ENCODE results near the gene KIF1B.

Gene KIF1B

DNA sequence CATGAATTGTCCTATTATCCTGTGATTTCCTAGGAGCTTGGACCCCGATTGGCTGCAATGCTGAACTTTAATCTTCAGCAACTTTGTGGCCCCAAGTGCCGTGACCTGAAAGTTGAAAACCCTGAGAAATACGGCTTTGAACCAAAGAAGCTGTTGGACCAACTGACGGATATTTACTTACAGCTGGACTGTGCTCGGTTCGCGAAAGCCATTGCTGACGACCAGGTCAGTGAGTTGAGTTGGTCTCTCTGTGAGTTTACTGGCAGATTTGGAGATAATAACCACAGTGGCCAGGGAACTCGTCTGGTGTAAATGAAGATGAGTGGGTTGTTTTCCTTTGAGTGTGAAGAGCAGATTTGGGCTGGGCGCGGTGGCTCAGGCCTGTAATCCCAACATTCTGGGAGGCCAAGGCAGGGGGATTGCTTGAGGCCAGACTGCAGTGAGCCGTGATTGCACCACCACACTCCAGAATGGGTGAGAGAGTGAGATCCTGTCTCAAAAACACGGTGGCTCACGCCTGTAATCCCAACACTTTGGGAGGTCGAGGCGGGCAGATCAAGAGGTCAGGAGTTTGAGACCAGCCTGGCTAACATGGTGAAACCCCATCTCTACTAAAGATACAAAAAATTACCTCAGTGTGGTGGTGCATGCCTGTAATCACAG is 39.1 kb upstream of the KIF1B start:
- ChIA-PET POLR2A (interaction anchor here (1.1 kb wide), 1 partner anchor 39 kb away, joined by 3 read pairs; the partner anchor contains the start of gene KIF1B), CTCF (no interaction called here)
- DNase-seq (ENCODE audit: extremely low spot score): no peak
- TF ChIP-seq, protein P1, sequence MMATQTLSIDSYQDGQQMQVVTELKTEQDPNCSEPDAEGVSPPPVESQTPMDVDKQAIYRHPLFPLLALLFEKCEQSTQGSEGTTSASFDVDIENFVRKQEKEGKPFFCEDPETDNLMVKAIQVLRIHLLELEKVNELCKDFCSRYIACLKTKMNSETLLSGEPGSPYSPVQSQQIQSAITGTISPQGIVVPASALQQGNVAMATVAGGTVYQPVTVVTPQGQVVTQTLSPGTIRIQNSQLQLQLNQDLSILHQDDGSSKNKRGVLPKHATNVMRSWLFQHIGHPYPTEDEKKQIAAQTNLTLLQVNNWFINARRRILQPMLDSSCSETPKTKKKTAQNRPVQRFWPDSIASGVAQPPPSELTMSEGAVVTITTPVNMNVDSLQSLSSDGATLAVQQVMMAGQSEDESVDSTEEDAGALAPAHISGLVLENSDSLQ (IDR thresholded peaks at IDR 0.05): no peak
- TF ChIP-seq ZNF384 (IDR thresholded peaks at IDR 0.05) (no peak), NFRKB (IDR thresholded peaks at IDR 0.05) (no peak), CTBP1 (IDR thresholded peaks at IDR 0.05; ENCODE audit: borderline replicate concordance) (no peak), SP1 (IDR thresholded peaks at IDR 0.05) (no peak), ELF4 (IDR thresholded peaks at IDR 0.05) (no peak), HDGF (IDR thresholded peaks at IDR 0.05; ENCODE audit: borderline replicate concordance) (no peak), L3MBTL2 (conservative IDR thresholded peaks at IDR 0.05) (no peak), FOXM1 (IDR thresholded peaks at IDR 0.05; ENCODE audit: borderline replicate concordance) (no peak), SUZ12 (IDR thresholded peaks at IDR 0.05) (no peak), FOXA1 (IDR thresholded peaks at IDR 0.05) (no peak)

- ChIA-PET CTCF (no interaction called here), POLR2A (no interaction called here)
- no peak for DNase-seq (ENCODE audit: extremely low spot score)
- TF ChIP-seq, protein P1 (IDR thresholded peaks at IDR 0.05): no peak
- no peak for TF ChIP-seq SUZ12 (IDR thresholded peaks at IDR 0.05)
- TF ChIP-seq LEF1 (IDR thresholded peaks at IDR 0.05; ENCODE audit: borderline replicate concordance): no peak
- TF ChIP-seq ZNF384 (IDR thresholded peaks at IDR 0.05): no peak
- no peak for TF ChIP-seq SP1 (IDR thresholded peaks at IDR 0.05)
- no peak for TF ChIP-seq L3MBTL2 (conservative IDR thresholded peaks at IDR 0.05)
Observed at GRCh38 chr1:10171995-10172669, 38.2 kb upstream of the KIF1B start.

GRCh38 chr1:10173582-10173981 is 36.8 kb upstream of the KIF1B start:
- no peak for DNase-seq (ENCODE audit: extremely low spot score)
- no peak for TF ChIP-seq TARDBP (IDR thresholded peaks at IDR 0.05)
- no peak for TF ChIP-seq FOXA1 (IDR thresholded peaks at IDR 0.05)
- TF ChIP-seq HDGF (IDR thresholded peaks at IDR 0.05; ENCODE audit: borderline replicate concordance): no peak
- TF ChIP-seq SUZ12 (IDR thresholded peaks at IDR 0.05): no peak
- no peak for TF ChIP-seq FOXM1 (IDR thresholded peaks at IDR 0.05; ENCODE audit: borderline replicate concordance)
- no peak for TF ChIP-seq BHLHE40 (IDR thresholded peaks at IDR 0.05; ENCODE audit: borderline replicate concordance)
- TF ChIP-seq ZNF384 (IDR thresholded peaks at IDR 0.05): no peak
- no peak for TF ChIP-seq FOXK2 (IDR thresholded peaks at IDR 0.05)
- no peak for TF ChIP-seq CTBP1 (IDR thresholded peaks at IDR 0.05; ENCODE audit: borderline replicate concordance)
- no peak for TF ChIP-seq SP1 (IDR thresholded peaks at IDR 0.05)
- TF ChIP-seq ARNT (IDR thresholded peaks at IDR 0.05): no peak
- TF ChIP-seq NFRKB (IDR thresholded peaks at IDR 0.05): no peak
- no peak for TF ChIP-seq ELF4 (IDR thresholded peaks at IDR 0.05)
- TF ChIP-seq L3MBTL2 (conservative IDR thresholded peaks at IDR 0.05): no peak
- TF ChIP-seq, protein P1 (IDR thresholded peaks at IDR 0.05): no peak
- TF ChIP-seq LEF1 (IDR thresholded peaks at IDR 0.05; ENCODE audit: borderline replicate concordance): no peak
- CTCF ChIA-PET: no interaction called here
- POLR2A ChIA-PET: no interaction called here

DNA sequence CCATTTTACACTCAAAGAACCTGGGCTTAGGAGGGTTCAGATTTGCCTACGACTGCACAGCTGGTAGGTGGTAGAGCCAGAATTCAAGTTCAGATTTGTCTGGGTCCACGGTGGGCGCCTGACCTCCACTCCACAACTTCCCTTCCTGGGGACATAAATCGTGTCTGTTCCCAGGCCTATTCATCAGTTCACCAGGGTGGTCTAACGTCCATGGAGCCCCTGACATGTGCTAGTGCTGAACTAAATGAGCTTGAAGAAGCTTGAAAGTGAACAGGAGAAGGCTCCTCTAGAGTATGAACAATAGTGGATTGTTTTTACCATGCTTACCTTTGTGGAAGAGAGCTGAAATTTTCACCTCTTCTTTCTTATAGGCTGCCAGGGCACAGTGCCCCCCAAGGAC is 32.5 kb upstream of the KIF1B start:
- DNase-seq (ENCODE audit: extremely low spot score): no peak
- CTCF ChIA-PET: interaction anchor here (0.7 kb wide), 1 partner anchor 16 kb away, joined by 3 read pairs; no protein-coding TSS in a partner anchor
- TF ChIP-seq CTBP1 (IDR thresholded peaks at IDR 0.05; ENCODE audit: borderline replicate concordance): no peak
- POLR2A ChIA-PET: no interaction called here

DNA sequence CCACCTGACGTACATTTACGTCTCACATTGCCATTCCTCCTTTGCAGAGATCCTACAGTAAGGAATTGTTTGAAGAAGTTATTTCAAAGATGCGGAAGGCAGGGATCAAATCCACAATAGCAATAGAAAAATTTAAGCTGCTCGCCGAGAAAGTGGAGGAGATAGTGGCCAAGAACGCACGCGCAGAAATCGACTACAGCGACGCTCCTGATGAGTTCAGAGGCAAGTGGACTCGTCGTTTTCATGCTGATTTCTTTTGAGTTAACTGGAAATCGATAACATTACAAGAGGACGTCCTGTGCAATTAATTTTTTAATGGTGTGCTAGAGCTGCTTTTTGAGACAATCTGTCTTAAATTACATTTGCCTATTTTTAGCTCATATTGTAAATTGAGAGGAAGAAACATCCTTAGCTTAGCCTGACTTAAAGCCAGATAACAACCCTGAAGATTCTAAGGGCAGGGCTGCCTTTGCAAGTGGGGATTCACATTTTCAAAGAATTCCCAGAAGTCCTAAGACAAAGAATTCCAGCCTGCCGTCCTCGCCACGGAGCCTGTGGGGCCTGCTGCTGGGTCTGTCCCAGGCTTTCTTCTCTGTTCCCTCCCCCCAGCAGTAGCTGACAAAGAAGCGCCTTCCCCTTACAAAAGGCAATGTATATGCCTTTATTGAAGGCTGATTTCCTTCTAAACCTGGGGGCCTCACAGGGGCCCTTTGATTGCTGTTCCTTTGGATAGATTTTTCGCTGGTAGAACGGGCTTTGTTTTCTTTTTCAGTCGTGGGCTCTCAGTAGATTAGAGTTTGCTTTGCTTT is 31.6 kb upstream of the KIF1B start:
- DNase-seq (ENCODE audit: extremely low spot score): no peak
- TF ChIP-seq, protein P1 (IDR thresholded peaks at IDR 0.05): no peak
- no peak for TF ChIP-seq NFRKB (IDR thresholded peaks at IDR 0.05)
- TF ChIP-seq TARDBP (IDR thresholded peaks at IDR 0.05): no peak
- TF ChIP-seq HDGF (IDR thresholded peaks at IDR 0.05; ENCODE audit: borderline replicate concordance): no peak
- no peak for TF ChIP-seq ARNT (IDR thresholded peaks at IDR 0.05)
- no peak for TF ChIP-seq SP1 (IDR thresholded peaks at IDR 0.05)
- no peak for TF ChIP-seq ZNF384 (IDR thresholded peaks at IDR 0.05)
- POLR2A ChIA-PET: no interaction called here
- CTCF ChIA-PET: no interaction called here
